H1 (cell line): ENCODE results near the gene SLC13A2. TPM values are rescaled to one million over a fixed set of nuclear protein-coding genes. Genes with fewer than 3 reads are reported as not detected.

Source experiments
- CTCF ChIA-PET: fragments of 300-600 bp; sonication (Branson Sonifier 250); formaldehyde crosslinking; loops from one replicate; lab custom pipeline; 2021; ENCODE audit not compliant: partially characterized antibody; lab: Charles Lee
- POLR2A ChIA-PET: fragments of 300-600 bp; sonication (Branson Sonifier 250); formaldehyde crosslinking; loops from one replicate; lab custom pipeline; 2021; ENCODE audit warnings: inconsistent platforms; ENCODE audit not compliant: partially characterized antibody; lab: Charles Lee
- DNase-seq, 2 experiments: peaks; one replicate each; pipeline versions ENCODE4 v3.0.0 to v3.0.0-alpha.2; 2010 to 2022; ENCODE audit warnings: low spot score in 2 of 2, low read depth in 1 of 2, mixed read lengths in 1 of 2
- FAIRE-seq: peaks from 2 replicates; lab custom pipeline; 2011; peaks lifted over from hg19 to GRCh38; lab: Jason Lieb, UNC
- H2AFZ ChIP-seq: 2 replicates; pipeline ENCODE4 v1.8.1; 2012; ENCODE audit warnings: low read length, inconsistent platforms
- H2AK5ac ChIP-seq: 2 replicates; pipeline ENCODE4 v1.6.1; 2013; ENCODE audit warnings: low read depth, low read length
- H2BK120ac ChIP-seq: replicated peaks from 2 replicates; pipeline ENCODE3; 2013; ENCODE audit warnings: low read depth, low read length, inconsistent platforms
- H2BK12ac ChIP-seq: 2 replicates; pipeline ENCODE4 v1.6.1; 2013; ENCODE audit warnings: low read depth, low read length
- H2BK15ac ChIP-seq: 2 replicates; pipeline ENCODE4 v1.6.1; 2013; ENCODE audit warnings: low read length
- H2BK20ac ChIP-seq: 2 replicates; pipeline ENCODE4 v1.6.1; 2013; ENCODE audit warnings: low read length
- H2BK5ac ChIP-seq: 2 replicates; pipeline ENCODE4 v1.6.1; 2013; ENCODE audit warnings: low read depth, low read length
- H3K14ac ChIP-seq: 2 replicates; pipeline ENCODE4 v1.6.1; 2013; ENCODE audit warnings: inconsistent platforms; ENCODE audit not compliant: insufficient read length
- H3K18ac ChIP-seq: 2 replicates; pipeline ENCODE4 v1.6.1; 2013; ENCODE audit warnings: low read length; ENCODE audit errors: extremely low read depth
- H3K23ac ChIP-seq: 2 replicates; pipeline ENCODE4 v1.6.1; 2013; ENCODE audit warnings: inconsistent platforms; ENCODE audit not compliant: insufficient read length
- H3K23me2 ChIP-seq: 2 replicates; pipeline ENCODE4 v1.6.1; 2013; ENCODE audit warnings: low read depth, low read length
- H3K27ac ChIP-seq: 2 replicates; pipeline ENCODE4 v1.6.1; 2011; ENCODE audit warnings: low read depth, low read length, inconsistent platforms
- H3K27me3 ChIP-seq, 4 experiments: replicated peaks in 1 of 4; 1 replicate in 1 of 4; 2 replicates in 3 of 4; pipeline versions ENCODE4 v1.6.1 to v1.8.1; 2011 to 2013; ENCODE audit warnings: low read length in 3 of 4, mild to moderate bottlenecking in 3 of 4, inconsistent platforms in 2 of 4, mixed read lengths in 2 of 4, moderate library complexity in 1 of 4; ENCODE audit not compliant: control insufficient read depth in 3 of 4, insufficient read depth in 3 of 4; ENCODE audit errors: extremely low read depth in 1 of 4
- H3K36me3 ChIP-seq, 4 experiments: 2 replicates each; pipeline versions ENCODE4 v1.6.1 to v1.8.1; 2011 to 2013; ENCODE audit warnings: mild to moderate bottlenecking in 4 of 4, low read length in 3 of 4, moderate library complexity in 2 of 4, control low read depth in 1 of 4, inconsistent platforms in 1 of 4; ENCODE audit not compliant: insufficient read depth in 4 of 4, control insufficient read depth in 2 of 4
- H3K4ac ChIP-seq: replicated peaks from 2 replicates; pipeline ENCODE3; 2013; ENCODE audit warnings: low read length, low read depth, mixed read lengths, inconsistent platforms; ENCODE audit not compliant: insufficient read length
- H3K4me1 ChIP-seq, 4 experiments: replicated peaks in 1 of 4; 1 replicate in 1 of 4; 2 replicates in 3 of 4; pipeline versions ENCODE4 v1.6.1 to v1.8.1; 2011 to 2013; ENCODE audit warnings: low read length in 3 of 4, inconsistent platforms in 2 of 4, mixed read lengths in 1 of 4; ENCODE audit not compliant: insufficient read depth in 4 of 4, control insufficient read depth in 3 of 4
- H3K4me2 ChIP-seq, 2 experiments: 2 replicates each; pipeline versions ENCODE4 v1.6.1 to v1.8.1; 2011 to 2013; ENCODE audit warnings: low read depth in 2 of 2, low read length in 2 of 2, control low read depth in 1 of 2, inconsistent platforms in 1 of 2, mild to moderate bottlenecking in 1 of 2; ENCODE audit not compliant: insufficient read depth in 1 of 2
- H3K4me3 ChIP-seq, 4 experiments: fragments of 200-600, 300-600 bp in 1 of 4; sonication (generic), shearing (Covaris generic), sonication (Bioruptor Twin) in 1 of 4; 2 replicates each; pipeline versions ENCODE4 v1.5.1 to v1.8.1; 2011 to 2016; ENCODE audit warnings: low read length in 4 of 4, low read depth in 3 of 4, control low read depth in 2 of 4, inconsistent platforms in 2 of 4, mild to moderate bottlenecking in 2 of 4, mixed read lengths in 1 of 4, moderate library complexity in 1 of 4; ENCODE audit not compliant: insufficient read depth in 2 of 4; ENCODE audit errors: extremely low read depth in 1 of 4
- H3K56ac ChIP-seq: replicated peaks from 2 replicates; pipeline ENCODE3; 2013; ENCODE audit warnings: low read depth, mild to moderate bottlenecking, mixed read lengths, low read length, inconsistent platforms; ENCODE audit not compliant: insufficient read length
- H3K79me1 ChIP-seq: 2 replicates; pipeline ENCODE4 v1.6.1; 2013; ENCODE audit warnings: low read depth, low read length, control low read depth
- H3K79me2 ChIP-seq, 2 experiments: 2 replicates each; pipeline versions ENCODE4 v1.6.1 to v1.8.1; 2012 to 2013; ENCODE audit warnings: low read length in 2 of 2, mild to moderate bottlenecking in 2 of 2, inconsistent platforms in 1 of 2; ENCODE audit not compliant: insufficient read depth in 2 of 2, control insufficient read depth in 1 of 2
- H3K9ac ChIP-seq, 4 experiments: replicated peaks in 1 of 4; 1 replicate in 1 of 4; 2 replicates in 3 of 4; pipeline versions ENCODE4 v1.6.1 to v1.8.1; 2011 to 2013; ENCODE audit warnings: low read depth in 3 of 4, low read length in 3 of 4, control low read depth in 2 of 4, mild to moderate bottlenecking in 2 of 4, moderate library complexity in 2 of 4, inconsistent platforms in 1 of 4; ENCODE audit errors: extremely low read depth in 1 of 4
- H3K9me3 ChIP-seq, 2 experiments: 2 replicates each; pipeline versions ENCODE4 v1.6.1 to v1.8.1; 2012 to 2013; ENCODE audit warnings: mild to moderate bottlenecking in 2 of 2, moderate library complexity in 2 of 2, control low read depth in 1 of 2, inconsistent platforms in 1 of 2, low read depth in 1 of 2, low read length in 1 of 2, mixed read lengths in 1 of 2; ENCODE audit not compliant: insufficient read depth in 2 of 2
- H4K20me1 ChIP-seq, 2 experiments: replicated peaks in 1 of 2; 2 replicates each; pipeline versions ENCODE3 to v1.8.1; 2011 to 2013; ENCODE audit warnings: inconsistent platforms in 2 of 2, low read length in 2 of 2, mild to moderate bottlenecking in 1 of 2; ENCODE audit not compliant: insufficient read depth in 2 of 2, control insufficient read depth in 1 of 2
- H4K5ac ChIP-seq: 2 replicates; pipeline ENCODE4 v1.6.1; 2013; ENCODE audit warnings: low read length, low read depth, mixed read lengths, inconsistent platforms; ENCODE audit not compliant: insufficient read length
- H4K8ac ChIP-seq: 2 replicates; pipeline ENCODE4 v1.8.0; 2013; ENCODE audit warnings: mild to moderate bottlenecking, moderate library complexity, low read length, inconsistent platforms; ENCODE audit not compliant: insufficient read depth; ENCODE audit errors: extremely low read depth
- H4K91ac ChIP-seq: replicated peaks from 2 replicates; pipeline ENCODE3; 2013; ENCODE audit warnings: low read length, mixed read lengths, inconsistent platforms; ENCODE audit not compliant: insufficient read length
- CBX5 ChIP-seq: fragments of 300-800, 300-1000 bp; sonication (generic); IDR thresholded peaks from 2 replicates; pipeline ENCODE4 v1.7.1; 2016; ENCODE audit warnings: antibody characterized with exemption, low read length, low read depth
- KDM1A ChIP-seq: fragments of 200-600, 300-600 bp; sonication (generic); IDR thresholded peaks from 2 replicates; pipeline ENCODE4 v1.7.1; 2016; ENCODE audit warnings: mild to moderate bottlenecking, low read length, borderline replicate concordance
- NRF1 ChIP-seq: IDR thresholded peaks from 2 replicates; pipeline ENCODE4 v1.6.1; 2011; ENCODE audit warnings: mild to moderate bottlenecking, low read depth, low read length, improper control_type of control experiment
- WGBS, 2 experiments: shearing (Covaris generic) in 1 of 2; methylation state at CpG; one replicate each; pipeline versions ENCODE4 v1.1.6 to v1.1.7; 2013 to 2015; ENCODE audit warnings: low lambda C conversion rate in 2 of 2, mixed read lengths in 2 of 2, inconsistent platforms in 1 of 2, low coverage in 1 of 2, missing lambda C conversion rate in 1 of 2; ENCODE audit not compliant: insufficient replicate concordance in 2 of 2, insufficient coverage in 1 of 2, insufficient read length in 1 of 2; ENCODE audit errors: extremely low coverage in 1 of 2, missing lambda C conversion rate in 1 of 2; 5-methylcytosine and 5-hydroxymethylcytosine counted together
- polyA plus RNA-seq, 7 experiments: library from polyadenylated mRNA; depleted of rRNA in 3 of 7; stranded (reverse) in 5 of 7; unstranded in 2 of 7; fragments of >200 nt in 5 of 7; fragments of 200-250 nt in 2 of 7; gene quantifications; 1 replicate in 5 of 7; 2 replicates in 1 of 7; 4 replicates in 1 of 7; pipeline versions ENCODE4 v1.2.1 to v1.2.3, GENCODE V29; 2011 to 2013; ENCODE audit warnings: missing spikeins in 2 of 7, mixed read lengths in 2 of 7
- total RNA-seq: library from RNA; stranded (reverse); fragmentation: NEBNext Ultra II Directional; extraction: Animal tissue kit (Norgen Biotek cat#: 25700); gene quantifications from 2 replicates; pipeline ENCODE4 v1.2.1, GENCODE V29; 2021

SLC13A2 gene
- total and polyA plus RNA-seq, 2 of the 8 experiments (the other 6 are each of a cell fraction or from before 2014, with no cell fraction given), result not detected

GRCh38 chr17:28499684-28500357 lies 26.4 kb downstream of the SLC13A2 start:
- H3K23me2 ChIP-seq, result no peaks in the 10 kb centered on the region
- no peaks in the 10 kb centered on the region for H3K9me3 ChIP-seq
- no peak overlapping the region for H4K5ac ChIP-seq
- FAIRE-seq, result no peak
- H3K23ac ChIP-seq, result no peak overlapping the region
- H3K79me2 ChIP-seq, result no peaks in the 10 kb centered on the region
- no peak overlapping the region for H3K9ac ChIP-seq
- ChIA-PET POLR2A (interaction anchor here (0.6 to 1.1 kb wide), 2 partner anchors 19 to 36 kb away, joined by 3 read pairs; no protein-coding TSS in a partner anchor), CTCF (interaction anchor here (0.6 to 21.4 kb wide), 6 partner anchors 11 to 117 kb away, joined by 3 to 547 read pairs (median 3); no protein-coding TSS in a partner anchor)
- no peak overlapping the region for H3K18ac ChIP-seq
- H2BK5ac ChIP-seq, result no peak overlapping the region
- H3K56ac ChIP-seq, result no peak overlapping the region
- H3K14ac ChIP-seq, result no peak overlapping the region
- H3K4ac ChIP-seq, result no peak overlapping the region
- H3K4me1 ChIP-seq, result peaks cover 0 to 34% (median 9%) of the 10 kb centered on the region in 4 experiments; a peak in 6 of 7 replicates
- no peak overlapping the region for H2AK5ac ChIP-seq
- H3K27me3 ChIP-seq, result no peaks in the 10 kb centered on the region
- H4K91ac ChIP-seq, result peak overlapping the region; percentile 45
- H3K79me1 ChIP-seq, result no peaks in the 10 kb centered on the region
- no peak for DNase-seq
- H3K4me3 ChIP-seq, result no peak overlapping the region
- no peaks in the 10 kb centered on the region for H4K20me1 ChIP-seq
- H3K36me3 ChIP-seq, result no peaks in the 10 kb centered on the region
- 0 out of 2 replicates have a peak overlapping the region, but pooled peaks have one; percentile 77 for H2BK20ac ChIP-seq
- TF ChIP-seq NRF1 (no peak), CBX5 (no peak), KDM1A (peak; percentile 95; the same call in 1 of the 2 replicates)
- H4K8ac ChIP-seq, result peak overlapping the region; percentile 11
- no peak overlapping the region for H3K27ac ChIP-seq
- no peak overlapping the region; the same call in 1 of the 2 replicates for H2BK12ac ChIP-seq
- WGBS, 2 experiments, result 94% methylated on average over 8 of the region's 9 CpGs; no CpG with 5 or more reads in 1 of the 2 experiments
- H3K4me2 ChIP-seq, result no peak overlapping the region
- no peak overlapping the region for H2AFZ ChIP-seq
- no peak overlapping the region for H2BK120ac ChIP-seq
- H2BK15ac ChIP-seq, result no peak overlapping the region
